Fibroblast of pulmonary artery (primary cell): ENCODE results near the gene ARHGEF19.

Source experiments
- DNase-seq: peaks from one replicate; pipeline ENCODE4 v3.0.0-alpha.2; 2010; ENCODE audit warnings: low read depth
- H3K4me3 ChIP-seq: replicated peaks from 2 replicates; pipeline ENCODE4 v1.5.1; 2011; ENCODE audit warnings: low read depth, mild to moderate bottlenecking, control low read depth, low read length, moderate library complexity
- CTCF ChIP-seq: IDR thresholded peaks from 2 replicates; pipeline ENCODE4 v1.5.1; 2011; ENCODE audit warnings: mild to moderate bottlenecking, control low read depth, low read length, inconsistent platforms; ENCODE audit errors: missing control alignments

ARHGEF19 gene

GRCh38 chr1:16149146-16149545 is 63.3 kb downstream of the ARHGEF19 start:
- DNase-seq, result no peak
- TF ChIP-seq CTCF, result no peak
- no peak overlapping the region for H3K4me3 ChIP-seq

GRCh38 chr1:16148329-16149092 is 63.9 kb downstream of the ARHGEF19 start:
- DNase-seq, result no peak
- no peak overlapping the region for H3K4me3 ChIP-seq
- no peak for TF ChIP-seq CTCF
